Mesothelial cell of epicardium (in vitro differentiated cells): ENCODE results near the gene ADRA2C. TPM values are rescaled to one million over a fixed set of nuclear protein-coding genes. Genes with fewer than 3 reads are reported as not detected.

Source experiments
- DNase-seq, 2 experiments: peaks; one replicate each; pipeline ENCODE4 v3.0.0; 2021; ENCODE audit warnings: low spot score in 2 of 2; ENCODE audit not compliant: unreplicated experiment in 2 of 2
- H3K27ac Mint-ChIP-seq: 2 replicates; pipeline ENCODE4 v1.8.0; 2021; ENCODE audit warnings: mixed read lengths
- H3K27me3 Mint-ChIP-seq: 2 replicates; pipeline ENCODE4 v1.8.0; 2021; ENCODE audit warnings: low read depth, mixed read lengths
- H3K36me3 Mint-ChIP-seq: 2 replicates; pipeline ENCODE4 v1.8.0; 2021; ENCODE audit warnings: mixed read lengths
- H3K4me1 Mint-ChIP-seq: 2 replicates; pipeline ENCODE4 v1.8.0; 2021; ENCODE audit warnings: mixed read lengths
- H3K4me3 Mint-ChIP-seq: 2 replicates; pipeline ENCODE4 v1.8.0; 2021; ENCODE audit warnings: mild to moderate bottlenecking, moderate library complexity, mixed read lengths
- H3K9me3 Mint-ChIP-seq: 2 replicates; pipeline ENCODE4 v1.8.0; 2021; ENCODE audit warnings: mixed read lengths
- CTCF ChIP-seq: fragments of 200-600 bp; sonication (generic); IDR thresholded peaks from one replicate; pipeline ENCODE4 v1.5.0; 2021; ENCODE audit warnings: antibody characterized with exemption; ENCODE audit not compliant: unreplicated experiment
- total RNA-seq: library from RNA; stranded (reverse); gene quantifications from 3 replicates; pipeline ENCODE4 v1.2.1, GENCODE V29; 2021

The ADRA2C gene
- total RNA-seq, 1 donor from 2014 or later, result 2.1 TPM

DNA sequence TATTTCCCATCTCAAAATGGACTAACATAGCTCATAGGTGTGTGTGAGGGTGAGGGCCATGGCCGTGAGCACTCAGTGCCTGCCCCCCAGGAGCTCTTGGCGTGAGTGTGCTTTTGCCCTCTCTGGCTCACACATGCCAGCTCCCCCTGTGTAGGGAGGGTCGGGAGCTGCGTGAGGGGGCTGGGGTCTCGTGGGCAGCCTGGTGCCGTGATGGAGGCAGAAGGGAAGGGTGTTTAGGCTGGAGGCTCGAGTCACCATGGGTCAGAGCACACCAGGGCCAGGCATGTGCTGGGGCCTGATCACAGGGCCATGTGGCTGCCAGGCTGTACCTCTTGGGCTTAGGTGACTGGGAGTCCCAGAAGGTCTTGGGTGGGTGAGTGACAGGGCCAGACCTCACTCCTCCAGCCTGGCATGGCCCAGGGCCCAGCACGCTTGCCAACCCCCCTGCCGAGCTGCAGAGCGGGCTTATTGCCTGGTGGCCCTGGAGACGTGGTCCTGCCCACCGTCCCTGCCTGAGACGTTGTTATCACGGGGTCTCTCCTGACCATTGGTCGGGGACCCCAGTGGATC is 44.0 kb downstream of the ADRA2C start:
- H3K4me3 Mint-ChIP-seq, result no peak overlapping the region
- no peaks in the 10 kb centered on the region for H3K9me3 Mint-ChIP-seq
- H3K27ac Mint-ChIP-seq, result no peak overlapping the region
- peaks cover 8% of the 10 kb centered on the region for H3K4me1 Mint-ChIP-seq
- H3K27me3 Mint-ChIP-seq, result peaks cover 42% of the 10 kb centered on the region
- H3K36me3 Mint-ChIP-seq, result no peaks in the 10 kb centered on the region
- DNase-seq, result no peak
- no peak for TF ChIP-seq CTCF

- DNase-seq, result no peak
- H3K9me3 Mint-ChIP-seq, result no peaks in the 10 kb centered on the region
- no peak overlapping the region for H3K27ac Mint-ChIP-seq
These were observed 44.8 kb downstream of the ADRA2C start for GRCh38 chr4:3810796-3811485.

DNA sequence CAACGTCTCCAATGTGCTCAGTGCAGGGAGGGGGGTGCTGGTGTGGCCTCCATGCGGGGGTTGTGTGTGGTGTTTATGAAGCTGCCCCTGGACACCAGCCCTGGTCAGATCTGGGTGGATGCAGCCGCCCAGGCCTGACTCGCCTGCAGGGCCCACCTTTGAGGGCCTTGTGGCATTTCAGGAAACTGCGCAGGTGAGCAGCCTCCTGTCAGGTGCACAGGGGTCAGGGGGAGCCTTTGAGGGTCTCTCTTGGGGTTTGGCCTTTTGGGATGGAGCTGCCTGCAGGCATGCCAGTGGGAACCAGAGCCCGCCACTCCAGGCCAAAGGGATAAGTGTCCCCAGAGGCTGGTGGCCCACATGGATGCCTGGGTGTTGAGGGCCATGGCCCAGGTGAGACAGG is 45.4 kb downstream of the ADRA2C start:
- no peaks in the 10 kb centered on the region for H3K36me3 Mint-ChIP-seq
- H3K27ac Mint-ChIP-seq, result no peak overlapping the region
- DNase-seq, result no peak
- H3K4me3 Mint-ChIP-seq, result no peak overlapping the region
- no peaks in the 10 kb centered on the region for H3K9me3 Mint-ChIP-seq
- H3K4me1 Mint-ChIP-seq, result peaks cover 8% of the 10 kb centered on the region
- H3K27me3 Mint-ChIP-seq, result peaks cover 39% of the 10 kb centered on the region
- no peak for TF ChIP-seq CTCF

More at GRCh38 chr4:3810796-3811485, 44.8 kb downstream of the ADRA2C start:
- H3K36me3 Mint-ChIP-seq, result no peaks in the 10 kb centered on the region
- peaks cover 42% of the 10 kb centered on the region for H3K27me3 Mint-ChIP-seq
- H3K4me1 Mint-ChIP-seq, result peaks cover 8% of the 10 kb centered on the region
- TF ChIP-seq CTCF, result no peak
- H3K4me3 Mint-ChIP-seq, result no peak overlapping the region

GRCh38 chr4:3812211-3812934 is 46.2 kb downstream of the ADRA2C start:
- Mint-ChIP-seq H3K9me3 (no peaks in the 10 kb centered on the region), H3K4me1 (peaks cover 7% of the 10 kb centered on the region), H3K27ac (no peak overlapping the region), H3K4me3 (no peak overlapping the region), H3K27me3 (peaks cover 32% of the 10 kb centered on the region), H3K36me3 (no peaks in the 10 kb centered on the region)
- no peak for DNase-seq
- no peak for TF ChIP-seq CTCF

DNA sequence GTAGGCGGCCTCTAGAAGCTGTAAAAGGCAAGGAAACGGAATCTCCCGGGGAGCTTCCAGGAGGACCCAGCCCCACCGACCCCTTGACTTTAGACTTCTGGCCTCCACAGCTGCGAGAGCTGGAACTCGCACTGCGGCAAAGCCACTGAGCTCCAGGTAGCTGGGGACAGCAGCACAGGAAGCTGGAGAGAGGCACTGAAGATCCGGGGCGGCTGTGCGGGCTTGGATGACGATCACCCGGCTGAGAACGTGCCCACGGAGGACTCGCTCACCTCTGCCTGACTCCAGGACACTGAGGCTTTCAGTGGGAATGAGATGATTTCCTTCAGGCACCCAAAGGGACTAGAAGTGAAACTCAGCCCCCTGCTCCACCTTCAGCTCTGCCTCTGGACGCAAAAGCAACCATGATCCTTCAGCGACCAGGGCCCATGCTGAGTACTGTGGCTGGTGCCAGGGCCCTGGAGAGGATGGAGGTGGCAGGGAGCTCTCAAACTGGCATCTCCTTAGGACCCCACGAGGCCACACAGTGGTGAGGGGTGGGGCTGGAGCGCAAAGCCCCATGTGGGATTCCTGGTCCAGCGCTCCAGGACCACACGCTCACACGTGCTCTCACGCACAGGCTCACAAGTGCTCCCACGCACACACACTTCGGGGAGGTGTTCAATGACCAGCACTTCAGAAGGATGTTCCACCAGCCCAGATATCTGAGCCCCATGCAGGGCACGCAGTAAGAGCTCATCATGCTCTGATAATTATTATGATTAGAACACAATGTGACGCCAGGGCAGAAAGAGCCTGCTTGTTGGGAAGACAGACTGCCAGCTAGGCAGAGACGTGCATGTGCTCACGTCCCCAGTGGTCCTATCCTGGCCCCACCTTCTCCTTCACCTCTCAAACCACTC is 47.2 kb downstream of the ADRA2C start:
- H3K9me3 Mint-ChIP-seq, result no peaks in the 10 kb centered on the region
- no peaks in the 10 kb centered on the region for H3K36me3 Mint-ChIP-seq
- no peak for TF ChIP-seq CTCF
- DNase-seq, result no peak
- H3K27ac Mint-ChIP-seq, result no peak overlapping the region
- H3K27me3 Mint-ChIP-seq, result peaks cover 22% of the 10 kb centered on the region
- no peak overlapping the region for H3K4me3 Mint-ChIP-seq
- no peaks in the 10 kb centered on the region for H3K4me1 Mint-ChIP-seq
